Measurements from ENCODE around the gene UBE2G1.

DNA sequence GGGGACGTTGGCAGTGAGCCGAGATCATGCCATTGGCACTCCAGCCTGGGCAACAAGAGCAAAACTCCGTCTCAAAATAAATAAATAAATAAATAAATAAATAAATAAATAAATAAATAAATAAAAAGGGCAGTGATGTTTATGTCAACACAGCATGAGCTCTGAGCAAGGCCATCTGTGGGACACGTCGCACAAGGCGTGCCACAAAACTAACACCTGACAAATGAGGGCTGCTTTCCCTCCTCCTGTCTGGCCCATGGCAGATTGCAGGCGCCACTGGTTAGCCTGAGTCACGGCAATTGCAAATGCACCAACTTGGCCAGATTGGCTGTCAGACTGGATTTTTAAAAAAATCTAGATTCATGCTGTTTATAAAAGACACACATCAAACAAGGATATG, 41.4 kb upstream of the UBE2G1 start:
- TF ChIP-seq, protein P1, sequence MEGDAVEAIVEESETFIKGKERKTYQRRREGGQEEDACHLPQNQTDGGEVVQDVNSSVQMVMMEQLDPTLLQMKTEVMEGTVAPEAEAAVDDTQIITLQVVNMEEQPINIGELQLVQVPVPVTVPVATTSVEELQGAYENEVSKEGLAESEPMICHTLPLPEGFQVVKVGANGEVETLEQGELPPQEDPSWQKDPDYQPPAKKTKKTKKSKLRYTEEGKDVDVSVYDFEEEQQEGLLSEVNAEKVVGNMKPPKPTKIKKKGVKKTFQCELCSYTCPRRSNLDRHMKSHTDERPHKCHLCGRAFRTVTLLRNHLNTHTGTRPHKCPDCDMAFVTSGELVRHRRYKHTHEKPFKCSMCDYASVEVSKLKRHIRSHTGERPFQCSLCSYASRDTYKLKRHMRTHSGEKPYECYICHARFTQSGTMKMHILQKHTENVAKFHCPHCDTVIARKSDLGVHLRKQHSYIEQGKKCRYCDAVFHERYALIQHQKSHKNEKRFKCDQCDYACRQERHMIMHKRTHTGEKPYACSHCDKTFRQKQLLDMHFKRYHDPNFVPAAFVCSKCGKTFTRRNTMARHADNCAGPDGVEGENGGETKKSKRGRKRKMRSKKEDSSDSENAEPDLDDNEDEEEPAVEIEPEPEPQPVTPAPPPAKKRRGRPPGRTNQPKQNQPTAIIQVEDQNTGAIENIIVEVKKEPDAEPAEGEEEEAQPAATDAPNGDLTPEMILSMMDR (IDR thresholded peaks at IDR 0.05) = peak in 1 of 6 experiments; percentile 8
- TF ChIP-seq POLR2A (IDR thresholded peaks at IDR 0.05) = no peak

All from Peyer's patch (tissue), 4 donors.